Activated CD8-positive, alpha-beta T cell treated with anti-CD3 and anti-CD28 coated beads for 36 hours (primary cell): ENCODE measurements around the gene TANGO6. TPM values are rescaled to one million over a fixed set of nuclear protein-coding genes. Genes with fewer than 3 reads are reported as not detected.
"Not testable (repeated sequence)": the region's sequence is repeated elsewhere in the genome, so short reads cannot be mapped to it uniquely, and the experiment has no call there.

Experiments used
- ATAC-seq: fragments of 200-7000 bp; cut with Tn5 transposase; one replicate; pipeline ENCODE4 v1.10.0; 2021; ENCODE audit warnings: mild to moderate bottlenecking, moderate library complexity
- CTCF ChIA-PET: fragments of 350-600 bp; sonication (Branson Sonifier 250); formaldehyde crosslinking; loops from one replicate; lab custom pipeline; 2021; ENCODE audit warnings: antibody characterized with exemption; lab: Charles Lee
- POLR2A ChIA-PET: fragments of 350-600 bp; sonication (Branson Sonifier 250); formaldehyde crosslinking; loops from one replicate; lab custom pipeline; 2021; ENCODE audit warnings: antibody characterized with exemption; lab: Charles Lee
- DNase-seq: peaks from one replicate; pipeline ENCODE4 v3.0.0-alpha.2; 2020
- H3K27ac Mint-ChIP-seq: one replicate; pipeline ENCODE4 v1.8.0; 2021; ENCODE audit warnings: mild to moderate bottlenecking, mixed read lengths
- H3K27me3 Mint-ChIP-seq: one replicate; pipeline ENCODE4 v1.8.0; 2021; ENCODE audit warnings: mixed read lengths
- H3K36me3 Mint-ChIP-seq: one replicate; pipeline ENCODE4 v1.8.0; 2021; ENCODE audit warnings: low read depth, mixed read lengths
- H3K4me1 Mint-ChIP-seq: one replicate; pipeline ENCODE4 v1.8.0; 2021; ENCODE audit warnings: low read depth, mixed read lengths
- H3K4me3 Mint-ChIP-seq: one replicate; pipeline ENCODE4 v1.8.0; 2021; ENCODE audit warnings: mild to moderate bottlenecking, moderate library complexity, mixed read lengths
- H3K9me3 Mint-ChIP-seq: one replicate; pipeline ENCODE4 v1.8.0; 2021; ENCODE audit warnings: mixed read lengths
- intact Hi-C: fragments of 100-400 bp; cut with micrococcal nuclease; formaldehyde crosslinking; loops from one replicate; pipeline ENCODE4 v1.10.0; 2022
- total RNA-seq, 2 experiments: library from RNA; stranded (reverse); gene quantifications; one replicate each; pipeline ENCODE4 v1.2.3, GENCODE V29; 2021
- TF ChIP-seq, protein P1 (sequence below): fragments of 200-600 bp; IDR thresholded peaks from one replicate; pipeline ENCODE4 v1.8.0; 2022; ENCODE audit warnings: antibody characterized with exemption, mild to moderate bottlenecking

Gene TANGO6
- total RNA-seq, 2 experiments from 2014 or later = 23.0 to 27.0 TPM

DNA sequence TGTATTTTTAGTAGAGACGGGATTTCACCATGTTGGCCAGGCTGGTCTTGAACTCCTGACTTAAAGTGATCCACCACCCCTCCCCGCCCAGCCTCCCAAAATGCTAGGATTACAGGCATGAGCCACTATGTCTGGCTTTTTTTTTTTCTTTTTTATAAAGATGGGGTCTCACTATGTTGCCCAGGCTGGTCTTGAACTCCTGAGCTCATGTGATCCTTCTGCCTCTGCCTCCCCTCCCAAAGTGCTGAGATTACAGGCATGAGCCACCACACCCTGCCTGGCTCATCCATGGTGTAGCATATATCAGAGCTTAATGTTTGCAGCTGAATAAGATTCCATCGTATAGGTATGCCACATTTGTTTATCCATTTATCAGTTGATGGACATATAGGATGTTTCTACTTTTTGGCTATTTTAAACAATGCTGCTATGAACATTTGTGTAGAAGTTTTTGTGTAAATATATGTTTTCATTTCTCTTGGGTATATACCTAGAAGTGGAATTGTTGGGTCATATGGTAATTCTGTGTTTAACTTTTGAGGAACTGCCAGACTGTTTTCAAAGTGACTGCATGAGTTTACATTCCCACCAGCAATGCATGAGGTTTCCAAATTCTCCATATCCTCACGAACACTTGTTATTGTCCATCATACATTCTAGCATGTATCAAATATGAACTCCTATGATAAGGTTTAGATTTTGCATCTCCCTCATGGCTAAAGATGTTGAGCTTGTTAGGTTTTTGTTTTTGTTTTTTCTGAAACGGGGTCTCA lies 206.5 kb downstream of the TANGO6 start:
- TF ChIP-seq, protein P1, sequence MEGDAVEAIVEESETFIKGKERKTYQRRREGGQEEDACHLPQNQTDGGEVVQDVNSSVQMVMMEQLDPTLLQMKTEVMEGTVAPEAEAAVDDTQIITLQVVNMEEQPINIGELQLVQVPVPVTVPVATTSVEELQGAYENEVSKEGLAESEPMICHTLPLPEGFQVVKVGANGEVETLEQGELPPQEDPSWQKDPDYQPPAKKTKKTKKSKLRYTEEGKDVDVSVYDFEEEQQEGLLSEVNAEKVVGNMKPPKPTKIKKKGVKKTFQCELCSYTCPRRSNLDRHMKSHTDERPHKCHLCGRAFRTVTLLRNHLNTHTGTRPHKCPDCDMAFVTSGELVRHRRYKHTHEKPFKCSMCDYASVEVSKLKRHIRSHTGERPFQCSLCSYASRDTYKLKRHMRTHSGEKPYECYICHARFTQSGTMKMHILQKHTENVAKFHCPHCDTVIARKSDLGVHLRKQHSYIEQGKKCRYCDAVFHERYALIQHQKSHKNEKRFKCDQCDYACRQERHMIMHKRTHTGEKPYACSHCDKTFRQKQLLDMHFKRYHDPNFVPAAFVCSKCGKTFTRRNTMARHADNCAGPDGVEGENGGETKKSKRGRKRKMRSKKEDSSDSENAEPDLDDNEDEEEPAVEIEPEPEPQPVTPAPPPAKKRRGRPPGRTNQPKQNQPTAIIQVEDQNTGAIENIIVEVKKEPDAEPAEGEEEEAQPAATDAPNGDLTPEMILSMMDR = no peak
- no peaks in the 10 kb centered on the region for H3K4me1 Mint-ChIP-seq
- DNase-seq (no peak), ATAC-seq (no peak)
- no peaks in the 10 kb centered on the region for H3K9me3 Mint-ChIP-seq
- ChIA-PET POLR2A (no interaction called here), CTCF (no interaction called here)
- peaks cover 3% of the 10 kb centered on the region for H3K36me3 Mint-ChIP-seq
- H3K27me3 Mint-ChIP-seq = no peaks in the 10 kb centered on the region
- H3K4me3 Mint-ChIP-seq = no peak overlapping the region
- no peak overlapping the region for H3K27ac Mint-ChIP-seq
- intact Hi-C loops = no loop called here

DNA sequence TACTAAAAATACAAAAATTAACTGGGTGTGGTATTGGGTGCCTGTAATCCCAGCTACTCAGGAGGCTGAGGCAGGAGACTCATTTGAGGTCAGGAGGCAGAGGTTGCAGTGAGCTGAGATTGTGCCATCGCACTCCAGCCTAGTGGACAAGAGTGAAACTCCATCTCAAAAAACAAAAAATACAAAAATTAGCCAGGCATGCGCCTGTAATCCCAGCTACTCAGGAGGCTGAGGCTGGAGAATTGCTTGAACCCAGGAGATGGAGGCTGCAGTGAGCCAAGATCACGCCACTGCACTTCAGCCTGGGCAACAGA lies 208.1 kb downstream of the TANGO6 start:
- H3K27ac Mint-ChIP-seq, DNase-seq, H3K27me3 Mint-ChIP-seq, CTCF ChIA-PET, H3K4me3 Mint-ChIP-seq, ATAC-seq, intact Hi-C loops, H3K9me3 Mint-ChIP-seq, POLR2A ChIA-PET, H3K36me3 Mint-ChIP-seq, H3K4me1 Mint-ChIP-seq: not testable (repeated sequence)

DNA sequence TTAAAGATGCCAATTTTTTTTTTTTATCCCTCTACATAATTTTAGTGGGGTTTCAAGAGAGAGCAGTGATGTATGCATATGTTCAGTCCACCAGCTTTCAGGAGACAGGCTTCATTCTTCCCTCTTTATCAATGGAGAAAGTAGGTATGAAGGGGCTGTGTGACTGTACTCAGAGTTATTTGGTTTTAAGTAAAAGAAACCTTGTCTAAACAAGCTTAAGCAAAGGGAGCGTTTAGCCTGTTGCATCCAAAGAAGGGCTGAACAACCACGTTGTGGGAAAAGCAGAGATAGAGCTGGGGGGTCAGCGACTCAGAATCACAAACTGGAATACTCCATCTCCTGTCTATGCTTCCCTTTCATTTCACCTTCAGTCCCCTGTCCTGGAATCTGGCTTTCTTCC lies 211.7 kb downstream of the TANGO6 start:
- CTCF ChIA-PET = no interaction called here
- TF ChIP-seq, protein P1 = no peak
- Mint-ChIP-seq H3K27me3 (no peaks in the 10 kb centered on the region), H3K9me3 (no peaks in the 10 kb centered on the region), H3K4me1 (no peaks in the 10 kb centered on the region), H3K4me3 (no peak overlapping the region), H3K36me3 (peaks cover 2% of the 10 kb centered on the region), H3K27ac (no peak overlapping the region)
- POLR2A ChIA-PET = interaction anchor here (1.5 kb wide), 1 partner anchor 10 kb away, joined by 4 read pairs; no protein-coding TSS in a partner anchor
- no peak for DNase-seq
- intact Hi-C loops = no loop called here
- ATAC-seq = no peak

DNA sequence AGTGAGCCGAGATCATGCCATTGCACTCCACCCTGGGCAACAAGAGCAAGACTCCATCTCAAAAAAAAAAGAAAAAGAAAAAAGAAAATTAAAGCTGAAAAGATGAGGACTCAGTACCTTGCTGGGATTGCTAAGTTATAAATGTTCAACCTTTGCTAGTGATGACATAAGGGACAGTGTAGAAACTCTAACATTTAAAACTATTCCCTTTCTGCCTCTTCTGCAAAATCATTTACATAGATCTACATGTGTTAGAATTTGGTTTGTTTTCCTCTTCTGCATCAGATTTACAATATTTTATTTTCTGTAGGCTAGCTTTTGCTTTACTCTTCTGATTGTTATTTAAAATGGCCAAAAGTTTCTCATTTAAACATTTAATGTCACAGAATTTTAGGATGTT lies 212.6 kb downstream of the TANGO6 start:
- POLR2A ChIA-PET = interaction anchor here (1.5 kb wide), 1 partner anchor 9 kb away, joined by 4 read pairs; no protein-coding TSS in a partner anchor
- CTCF ChIA-PET = interaction anchor here (0.8 to 1.2 kb wide), 2 partner anchors 79 to 527 kb away, joined by 3 read pairs; no protein-coding TSS in a partner anchor
- H3K4me3 Mint-ChIP-seq = no peak overlapping the region
- TF ChIP-seq, protein P1 = no peak
- ATAC-seq = no peak
- no peak for DNase-seq
- no peaks in the 10 kb centered on the region for H3K36me3 Mint-ChIP-seq
- H3K4me1 Mint-ChIP-seq = no peaks in the 10 kb centered on the region
- no peaks in the 10 kb centered on the region for H3K27me3 Mint-ChIP-seq
- H3K27ac Mint-ChIP-seq = no peak overlapping the region
- intact Hi-C loops = no loop called here
- no peaks in the 10 kb centered on the region for H3K9me3 Mint-ChIP-seq

DNA sequence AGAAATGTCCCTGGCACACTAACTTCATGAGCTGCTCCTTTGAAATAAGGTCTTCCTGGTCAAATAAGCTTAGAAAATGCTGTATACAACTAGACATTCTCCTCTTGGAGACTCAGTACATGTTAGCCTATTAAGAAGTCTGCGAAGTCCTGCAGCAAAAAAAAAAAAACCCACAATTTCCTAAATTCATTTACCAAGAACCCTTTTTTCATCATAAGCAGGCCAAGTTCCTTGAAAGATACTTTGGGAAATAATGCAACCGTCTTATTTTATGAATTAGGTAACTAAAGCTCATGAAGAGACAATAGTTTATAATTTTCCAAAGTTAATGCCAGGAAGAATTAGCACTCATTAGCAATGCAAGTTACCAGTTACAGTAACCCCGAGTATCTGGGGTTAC lies 213.1 kb downstream of the TANGO6 start:
- H3K36me3 Mint-ChIP-seq = no peaks in the 10 kb centered on the region
- POLR2A ChIA-PET = no interaction called here
- DNase-seq (no peak), ATAC-seq (no peak)
- H3K27me3 Mint-ChIP-seq = no peaks in the 10 kb centered on the region
- intact Hi-C loops = no loop called here
- no peak overlapping the region for H3K27ac Mint-ChIP-seq
- no peaks in the 10 kb centered on the region for H3K9me3 Mint-ChIP-seq
- CTCF ChIA-PET = interaction anchor here (0.8 to 1.2 kb wide), 3 partner anchors 56 to 527 kb away, joined by 3 read pairs; no protein-coding TSS in a partner anchor
- TF ChIP-seq, protein P1 = no peak
- H3K4me1 Mint-ChIP-seq = no peaks in the 10 kb centered on the region
- no peak overlapping the region for H3K4me3 Mint-ChIP-seq
